ENCODE measurements around the gene LHX2.

- no peak for TF ChIP-seq ZNF274 (IDR thresholded peaks at IDR 0.05; ENCODE audit: low read depth, low read length)
- no peak for TF ChIP-seq YY1 (IDR thresholded peaks at IDR 0.05; ENCODE audit: insufficient read depth, insufficient read length)
Measured at GRCh38 chr9:124003636-124004349, 7.8 kb upstream of the LHX2 start.
